Caco-2 (cell line): ENCODE data around the gene RAPGEF5. TPM values are rescaled to one million over a fixed set of nuclear protein-coding genes. Genes with fewer than 3 reads are reported as not detected.

Experiments
- BruUV-seq: library from RNA; stranded (reverse); fragments of 400-500 nt; replicated peaks from 2 replicates; lab custom pipeline; 2021; lab: Mats Ljungman, UMichigan
- CTCF ChIA-PET: fragments of 300-600 bp; sonication (Branson Sonifier 250); formaldehyde crosslinking; loops from one replicate; lab custom pipeline; 2022; ENCODE audit warnings: antibody characterized with exemption; lab: Charles Lee
- POLR2A ChIA-PET: fragments of 300-600 bp; sonication (Branson Sonifier 250); formaldehyde crosslinking; loops from one replicate; lab custom pipeline; 2022; ENCODE audit warnings: antibody characterized with exemption; lab: Charles Lee
- DNase-seq, 2 experiments: peaks; one replicate each; pipeline versions ENCODE4 v3.0.0 to v3.0.0-alpha.2; 2020 to 2022
- H3K27me3 ChIP-seq: replicated peaks from 2 replicates; pipeline ENCODE4 v1.6.0; 2011; ENCODE audit warnings: low read length; ENCODE audit not compliant: control insufficient read depth, insufficient read depth
- H3K36me3 ChIP-seq: 2 replicates; pipeline ENCODE4 v1.5.1; 2011; ENCODE audit warnings: low read length; ENCODE audit not compliant: control insufficient read depth, insufficient read depth
- H3K4me1 ChIP-seq: fragments of 250-450 bp; sonication (Bioruptor Pico); 2 replicates; pipeline ENCODE4 v1.5.1; 2020; ENCODE audit warnings: mild to moderate bottlenecking
- H3K4me3 ChIP-seq: 2 replicates; pipeline ENCODE4 v1.5.1; 2011; ENCODE audit warnings: low read depth, mild to moderate bottlenecking, control low read depth, low read length
- H3K9me3 ChIP-seq: fragments of 250-450 bp; sonication (Bioruptor Pico); 2 replicates; pipeline ENCODE4 v1.5.1; 2020; ENCODE audit warnings: mild to moderate bottlenecking, moderate library complexity
- H3K27ac Mint-ChIP-seq: one replicate; pipeline ENCODE4 v1.8.0; 2022; ENCODE audit warnings: mixed read lengths; ENCODE audit not compliant: unreplicated experiment
- H3K27me3 Mint-ChIP-seq: one replicate; pipeline ENCODE4 v1.8.0; 2022; ENCODE audit warnings: mixed read lengths; ENCODE audit not compliant: insufficient read depth, unreplicated experiment
- H3K36me3 Mint-ChIP-seq: one replicate; pipeline ENCODE4 v1.8.0; 2022; ENCODE audit warnings: mild to moderate bottlenecking, mixed read lengths; ENCODE audit not compliant: insufficient read depth, unreplicated experiment
- H3K4me1 Mint-ChIP-seq: one replicate; pipeline ENCODE4 v1.8.0; 2022; ENCODE audit warnings: low read depth, mixed read lengths; ENCODE audit not compliant: unreplicated experiment
- H3K4me3 Mint-ChIP-seq: one replicate; pipeline ENCODE4 v1.8.0; 2022; ENCODE audit warnings: mild to moderate bottlenecking, moderate library complexity, mixed read lengths; ENCODE audit not compliant: unreplicated experiment
- H3K9me3 Mint-ChIP-seq: one replicate; pipeline ENCODE4 v1.8.0; 2022; ENCODE audit warnings: mixed read lengths; ENCODE audit not compliant: unreplicated experiment
- intact Hi-C: fragments of 100-400 bp; cut with micrococcal nuclease; formaldehyde crosslinking; loops from one replicate; pipeline ENCODE4 v1.10.0; 2022; ENCODE audit not compliant: unreplicated experiment
- total RNA-seq: library from RNA; stranded (reverse); gene quantifications from 2 replicates; pipeline ENCODE4 v1.2.3, GENCODE V29; 2022
- TF ChIP-seq, protein P1 (sequence below), 2 experiments: fragments of 200-600 bp in 1 of 2; IDR thresholded peaks; 1 replicate in 1 of 2; 2 replicates in 1 of 2; pipeline versions ENCODE4 v1.5.1 to v1.8.0; 2011 to 2022; ENCODE audit warnings: antibody characterized with exemption in 1 of 2, control low read depth in 1 of 2, inconsistent platforms in 1 of 2, low read depth in 1 of 2, low read length in 1 of 2, mild to moderate bottlenecking in 1 of 2, moderate library complexity in 1 of 2; ENCODE audit not compliant: insufficient read depth in 1 of 2, severe bottlenecking in 1 of 2, unreplicated experiment in 1 of 2

The RAPGEF5 gene
- total RNA-seq, 1 experiment from 2014 or later: 16.9 TPM

DNA sequence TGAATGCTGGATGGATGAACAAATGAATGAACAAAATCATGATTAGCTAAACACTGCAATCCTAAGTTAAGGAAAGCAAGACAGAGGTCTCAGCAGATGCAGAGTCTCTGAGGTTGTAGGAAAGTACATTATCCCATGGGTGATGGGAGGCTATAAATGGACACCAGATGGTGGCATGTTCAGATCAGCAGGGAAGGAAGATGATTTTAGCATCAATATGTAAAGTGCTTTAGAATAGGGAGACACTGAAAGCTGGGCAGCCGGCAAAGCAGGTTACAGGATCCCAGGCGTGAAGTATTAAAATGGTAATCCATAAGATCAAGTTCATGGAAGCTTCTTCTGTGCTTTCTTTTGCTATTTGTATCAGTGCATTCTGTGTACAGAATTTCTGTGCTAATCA is 7.9 kb upstream of the RAPGEF5 start:
- Mint-ChIP-seq H3K27me3 (no peaks in the 10 kb centered on the region), H3K36me3 (no peaks in the 10 kb centered on the region), H3K4me1 (peaks cover 1% of the 10 kb centered on the region), H3K9me3 (no peaks in the 10 kb centered on the region), H3K4me3 (no peak overlapping the region), H3K27ac (no peak overlapping the region)
- ChIA-PET POLR2A (no interaction called here), CTCF (no interaction called here)
- Histone ChIP-seq H3K4me1 (peaks cover 10% of the 10 kb centered on the region), H3K27me3 (no peaks in the 10 kb centered on the region), H3K9me3 (no peaks in the 10 kb centered on the region), H3K36me3 (no peaks in the 10 kb centered on the region), H3K4me3 (no peak overlapping the region)
- no peak for DNase-seq
- no TSS peak for BruUV-seq
- intact Hi-C loops: no loop called here
- TF ChIP-seq, protein P1, sequence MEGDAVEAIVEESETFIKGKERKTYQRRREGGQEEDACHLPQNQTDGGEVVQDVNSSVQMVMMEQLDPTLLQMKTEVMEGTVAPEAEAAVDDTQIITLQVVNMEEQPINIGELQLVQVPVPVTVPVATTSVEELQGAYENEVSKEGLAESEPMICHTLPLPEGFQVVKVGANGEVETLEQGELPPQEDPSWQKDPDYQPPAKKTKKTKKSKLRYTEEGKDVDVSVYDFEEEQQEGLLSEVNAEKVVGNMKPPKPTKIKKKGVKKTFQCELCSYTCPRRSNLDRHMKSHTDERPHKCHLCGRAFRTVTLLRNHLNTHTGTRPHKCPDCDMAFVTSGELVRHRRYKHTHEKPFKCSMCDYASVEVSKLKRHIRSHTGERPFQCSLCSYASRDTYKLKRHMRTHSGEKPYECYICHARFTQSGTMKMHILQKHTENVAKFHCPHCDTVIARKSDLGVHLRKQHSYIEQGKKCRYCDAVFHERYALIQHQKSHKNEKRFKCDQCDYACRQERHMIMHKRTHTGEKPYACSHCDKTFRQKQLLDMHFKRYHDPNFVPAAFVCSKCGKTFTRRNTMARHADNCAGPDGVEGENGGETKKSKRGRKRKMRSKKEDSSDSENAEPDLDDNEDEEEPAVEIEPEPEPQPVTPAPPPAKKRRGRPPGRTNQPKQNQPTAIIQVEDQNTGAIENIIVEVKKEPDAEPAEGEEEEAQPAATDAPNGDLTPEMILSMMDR (IDR thresholded peaks at IDR 0.05; ENCODE audit: insufficient read depth in 1 of 2, low read depth in 1 of 2, low read length in 1 of 2, severe bottlenecking in 1 of 2, unreplicated experiment in 1 of 2): no peak

DNA sequence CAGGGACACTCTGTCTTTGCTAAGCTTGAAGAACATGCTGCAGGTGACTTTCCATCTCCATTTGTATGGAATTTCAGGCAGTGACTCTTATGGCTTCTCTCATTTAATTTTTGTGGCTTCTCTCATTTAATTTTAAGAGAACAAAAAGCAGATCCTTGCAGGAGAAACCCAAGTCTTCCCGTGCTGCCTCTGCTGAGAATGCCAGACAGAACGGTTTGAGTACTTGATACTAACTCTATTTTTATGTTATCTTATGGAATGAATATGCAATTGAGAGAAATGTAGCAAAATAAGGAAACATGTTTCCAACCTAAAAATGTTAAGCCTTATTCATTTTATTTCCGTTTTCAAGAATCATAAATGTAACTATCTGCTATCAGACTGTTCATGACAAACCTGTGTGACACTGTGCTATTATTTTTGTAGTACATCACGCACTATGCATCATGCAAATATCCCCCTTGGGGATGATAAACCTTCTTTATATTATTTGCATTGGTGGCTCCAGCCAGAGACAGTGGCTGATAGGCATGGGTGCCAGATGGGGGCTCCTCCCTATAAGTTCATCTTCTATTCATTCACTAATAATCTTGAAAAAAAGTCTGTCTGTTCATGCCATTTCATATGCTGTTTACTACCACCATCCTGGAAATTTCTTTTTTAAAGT is 6.9 kb upstream of the RAPGEF5 start:
- DNase-seq: no peak
- Histone ChIP-seq H3K27me3 (no peaks in the 10 kb centered on the region), H3K4me3 (no peak overlapping the region), H3K9me3 (no peaks in the 10 kb centered on the region), H3K4me1 (peaks cover 20% of the 10 kb centered on the region), H3K36me3 (no peaks in the 10 kb centered on the region)
- intact Hi-C loops: no loop called here
- BruUV-seq: no TSS peak
- ChIA-PET CTCF (interaction anchor here (0.6 kb wide), 1 partner anchor 281 kb away, joined by 8 read pairs; no protein-coding TSS in a partner anchor), POLR2A (no interaction called here)
- H3K27ac Mint-ChIP-seq: no peak overlapping the region
- no peak overlapping the region for H3K4me3 Mint-ChIP-seq
- no peaks in the 10 kb centered on the region for H3K9me3 Mint-ChIP-seq
- no peaks in the 10 kb centered on the region for H3K27me3 Mint-ChIP-seq
- TF ChIP-seq, protein P1 (IDR thresholded peaks at IDR 0.05; ENCODE audit: insufficient read depth in 1 of 2, low read depth in 1 of 2, low read length in 1 of 2, severe bottlenecking in 1 of 2, unreplicated experiment in 1 of 2): no peak
- H3K4me1 Mint-ChIP-seq: peaks cover 11% of the 10 kb centered on the region
- H3K36me3 Mint-ChIP-seq: no peaks in the 10 kb centered on the region

- H3K36me3 Mint-ChIP-seq: no peaks in the 10 kb centered on the region
- POLR2A ChIA-PET: no interaction called here
- no TSS peak for BruUV-seq
- intact Hi-C loops: no loop called here
- no peak overlapping the region for H3K4me3 Mint-ChIP-seq
- no peaks in the 10 kb centered on the region for H3K27me3 ChIP-seq
- no peak for DNase-seq
- H3K9me3 ChIP-seq: no peaks in the 10 kb centered on the region
- CTCF ChIA-PET: no interaction called here
- H3K4me3 ChIP-seq: no peak overlapping the region
- H3K27ac Mint-ChIP-seq: no peak overlapping the region
- H3K9me3 Mint-ChIP-seq: no peaks in the 10 kb centered on the region
- H3K36me3 ChIP-seq: no peaks in the 10 kb centered on the region
- no peaks in the 10 kb centered on the region for H3K27me3 Mint-ChIP-seq
- H3K4me1 Mint-ChIP-seq: peaks cover 20% of the 10 kb centered on the region
- H3K4me1 ChIP-seq: peaks cover 32% of the 10 kb centered on the region
- TF ChIP-seq, protein P1 (IDR thresholded peaks at IDR 0.05; ENCODE audit: insufficient read depth in 1 of 2, low read depth in 1 of 2, low read length in 1 of 2, severe bottlenecking in 1 of 2, unreplicated experiment in 1 of 2): no peak
These were observed 4.8 kb upstream of the RAPGEF5 start for GRCh38 chr7:22361795-22362194.
